ENCODE results near the gene MAP3K14.
A peak's percentile ranks its signal among the peaks of the same experiment; 100 is the strongest.

The MAP3K14 gene

GRCh38 chr17:45332505-45332904 is 15.7 kb upstream of the MAP3K14 start:
- Mint-ChIP-seq H3K4me3 (no peak overlapping the region), H3K27ac (no peak overlapping the region), H3K27me3 (ENCODE audit: low read depth, poor library complexity) (peaks cover 12% of the 10 kb centered on the region), H3K36me3 (ENCODE audit: low read depth) (no peaks in the 10 kb centered on the region), H3K4me1 (peaks cover 20% of the 10 kb centered on the region), H3K9me3 (no peaks in the 10 kb centered on the region)
- DNase-seq: no peak
- TF ChIP-seq, protein P1, sequence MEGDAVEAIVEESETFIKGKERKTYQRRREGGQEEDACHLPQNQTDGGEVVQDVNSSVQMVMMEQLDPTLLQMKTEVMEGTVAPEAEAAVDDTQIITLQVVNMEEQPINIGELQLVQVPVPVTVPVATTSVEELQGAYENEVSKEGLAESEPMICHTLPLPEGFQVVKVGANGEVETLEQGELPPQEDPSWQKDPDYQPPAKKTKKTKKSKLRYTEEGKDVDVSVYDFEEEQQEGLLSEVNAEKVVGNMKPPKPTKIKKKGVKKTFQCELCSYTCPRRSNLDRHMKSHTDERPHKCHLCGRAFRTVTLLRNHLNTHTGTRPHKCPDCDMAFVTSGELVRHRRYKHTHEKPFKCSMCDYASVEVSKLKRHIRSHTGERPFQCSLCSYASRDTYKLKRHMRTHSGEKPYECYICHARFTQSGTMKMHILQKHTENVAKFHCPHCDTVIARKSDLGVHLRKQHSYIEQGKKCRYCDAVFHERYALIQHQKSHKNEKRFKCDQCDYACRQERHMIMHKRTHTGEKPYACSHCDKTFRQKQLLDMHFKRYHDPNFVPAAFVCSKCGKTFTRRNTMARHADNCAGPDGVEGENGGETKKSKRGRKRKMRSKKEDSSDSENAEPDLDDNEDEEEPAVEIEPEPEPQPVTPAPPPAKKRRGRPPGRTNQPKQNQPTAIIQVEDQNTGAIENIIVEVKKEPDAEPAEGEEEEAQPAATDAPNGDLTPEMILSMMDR (IDR thresholded peaks at IDR 0.05): no peak

- H3K27me3 Mint-ChIP-seq (ENCODE audit: low read depth, poor library complexity): peaks cover 10% of the 10 kb centered on the region
- TF ChIP-seq, protein P1 (IDR thresholded peaks at IDR 0.05): no peak
- no peak overlapping the region for H3K4me3 Mint-ChIP-seq
- H3K4me1 Mint-ChIP-seq: peaks cover 6% of the 10 kb centered on the region
- no peak overlapping the region for H3K27ac Mint-ChIP-seq
- no peak for DNase-seq
- H3K9me3 Mint-ChIP-seq: no peaks in the 10 kb centered on the region
- H3K36me3 Mint-ChIP-seq (ENCODE audit: low read depth): no peaks in the 10 kb centered on the region
These were observed 9.8 kb upstream of the MAP3K14 start for GRCh38 chr17:45326626-45327025.

- Mint-ChIP-seq H3K4me1 (peaks cover 15% of the 10 kb centered on the region), H3K27ac (no peak overlapping the region), H3K27me3 (ENCODE audit: low read depth, poor library complexity) (peaks cover 10% of the 10 kb centered on the region), H3K36me3 (ENCODE audit: low read depth) (no peaks in the 10 kb centered on the region), H3K9me3 (no peaks in the 10 kb centered on the region), H3K4me3 (no peak overlapping the region)
- TF ChIP-seq, protein P1 (IDR thresholded peaks at IDR 0.05): no peak
- DNase-seq: no peak
These were observed 9.0 kb upstream of the MAP3K14 start for GRCh38 chr17:45325810-45326209.

GRCh38 chr17:45324336-45324735 is 7.5 kb upstream of the MAP3K14 start:
- H3K4me3 Mint-ChIP-seq: no peak overlapping the region
- DNase-seq: no peak
- no peaks in the 10 kb centered on the region for H3K36me3 Mint-ChIP-seq (ENCODE audit: low read depth)
- H3K27me3 Mint-ChIP-seq (ENCODE audit: low read depth, poor library complexity): peaks cover 8% of the 10 kb centered on the region
- H3K4me1 Mint-ChIP-seq: peaks cover 26% of the 10 kb centered on the region
- H3K9me3 Mint-ChIP-seq: no peaks in the 10 kb centered on the region
- TF ChIP-seq, protein P1 (IDR thresholded peaks at IDR 0.05): no peak
- H3K27ac Mint-ChIP-seq: peak overlapping the region; percentile 5

DNA sequence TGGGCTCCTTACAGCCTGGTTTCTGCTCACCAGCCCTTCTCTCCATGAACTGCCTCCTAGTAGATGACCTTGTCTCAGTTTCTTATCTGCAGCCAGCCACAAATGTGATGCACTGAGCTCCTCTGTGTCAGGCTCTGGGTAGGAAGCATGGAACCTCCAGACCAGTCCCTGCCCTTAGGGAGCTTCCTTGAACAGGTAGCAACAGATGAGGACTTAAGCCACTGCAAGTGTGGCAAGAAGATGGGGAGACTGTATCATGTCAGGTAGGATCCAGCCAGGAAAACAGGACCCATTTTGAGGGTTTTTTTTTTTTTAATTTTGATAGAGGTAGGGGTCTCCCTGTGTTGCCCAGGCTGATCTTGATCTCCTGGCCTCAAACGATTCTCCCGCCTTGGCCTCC is 5.3 kb upstream of the MAP3K14 start:
- TF ChIP-seq, protein P1 (IDR thresholded peaks at IDR 0.05): no peak
- H3K9me3 Mint-ChIP-seq: no peaks in the 10 kb centered on the region
- no peaks in the 10 kb centered on the region for H3K36me3 Mint-ChIP-seq (ENCODE audit: low read depth)
- DNase-seq: no peak
- no peak overlapping the region for H3K4me3 Mint-ChIP-seq
- H3K27ac Mint-ChIP-seq: no peak overlapping the region
- peaks cover 6% of the 10 kb centered on the region for H3K27me3 Mint-ChIP-seq (ENCODE audit: low read depth, poor library complexity)
- peaks cover 45% of the 10 kb centered on the region for H3K4me1 Mint-ChIP-seq

- Mint-ChIP-seq H3K9me3 (no peaks in the 10 kb centered on the region), H3K4me3 (no peak overlapping the region), H3K27me3 (ENCODE audit: low read depth, poor library complexity) (peaks cover 6% of the 10 kb centered on the region), H3K4me1 (peaks cover 49% of the 10 kb centered on the region), H3K27ac (peak overlapping the region; percentile 79), H3K36me3 (ENCODE audit: low read depth) (no peaks in the 10 kb centered on the region)
- TF ChIP-seq, protein P1 (IDR thresholded peaks at IDR 0.05): no peak
- no peak for DNase-seq
These were observed 4.2 kb upstream of the MAP3K14 start for GRCh38 chr17:45320931-45321461.
